Stomach smooth muscle (tissue), 2 donors: Measurements from ENCODE around the gene RELN.

Source experiments
- H3K27ac ChIP-seq: one replicate; pipeline ENCODE4 v1.7.0; 2013; ENCODE audit warnings: mild to moderate bottlenecking, low read length, inconsistent platforms
- H3K27me3 ChIP-seq, 2 donors: one replicate each; pipeline ENCODE4 v1.7.0; 2013; ENCODE audit warnings: low read length in 2 of 2; ENCODE audit not compliant: insufficient read depth in 2 of 2, control insufficient read depth in 1 of 2
- H3K36me3 ChIP-seq, 2 donors: one replicate each; pipeline ENCODE4 v1.7.0; 2013; ENCODE audit warnings: low read length in 2 of 2; ENCODE audit not compliant: control insufficient read depth in 2 of 2, insufficient read depth in 2 of 2
- H3K4me1 ChIP-seq: one replicate; pipeline ENCODE4 v1.7.0; 2013; ENCODE audit warnings: low read length; ENCODE audit not compliant: control insufficient read depth, insufficient read depth
- H3K4me3 ChIP-seq, 2 donors: one replicate each; pipeline ENCODE4 v1.7.0; 2013; ENCODE audit warnings: low read length in 2 of 2
- H3K9ac ChIP-seq, 2 donors: one replicate each; pipeline ENCODE4 v1.7.0; 2013; ENCODE audit warnings: low read length in 2 of 2, mild to moderate bottlenecking in 1 of 2
- H3K9me3 ChIP-seq, 2 donors: one replicate each; pipeline ENCODE4 v1.7.0; 2013; ENCODE audit warnings: low read length in 2 of 2; ENCODE audit not compliant: control insufficient read depth in 2 of 2
- donor health status: healthy.
- donor health status: Pancreatic carcinoma.

The RELN gene

GRCh38 chr7:103664577-103664976, 324.9 kb downstream of the RELN start:
- no peak overlapping the region for H3K4me3 ChIP-seq
- no peak overlapping the region for H3K9ac ChIP-seq
- H3K4me1 ChIP-seq = no peaks in the 10 kb centered on the region
- H3K9me3 ChIP-seq = no peaks in the 10 kb centered on the region
- H3K36me3 ChIP-seq = no peaks in the 10 kb centered on the region
- H3K27ac ChIP-seq = no peak overlapping the region
- H3K27me3 ChIP-seq = no peaks in the 10 kb centered on the region

- Histone ChIP-seq H3K27ac (no peak overlapping the region), H3K4me1 (no peaks in the 10 kb centered on the region), H3K27me3 (no peaks in the 10 kb centered on the region), H3K9me3 (no peaks in the 10 kb centered on the region), H3K4me3 (no peak overlapping the region), H3K36me3 (no peaks in the 10 kb centered on the region), H3K9ac (no peak overlapping the region)
These were observed 328.7 kb downstream of the RELN start for GRCh38 chr7:103660455-103661371.

- H3K27ac ChIP-seq = no peak overlapping the region
- H3K4me1 ChIP-seq = no peaks in the 10 kb centered on the region
- H3K36me3 ChIP-seq = no peaks in the 10 kb centered on the region
- H3K9ac ChIP-seq = no peak overlapping the region
- no peaks in the 10 kb centered on the region for H3K9me3 ChIP-seq
- no peak overlapping the region for H3K4me3 ChIP-seq
- H3K27me3 ChIP-seq = no peaks in the 10 kb centered on the region
These were observed 331.1 kb downstream of the RELN start for GRCh38 chr7:103658055-103659005.

GRCh38 chr7:103657474-103657894, 332.0 kb downstream of the RELN start:
- no peaks in the 10 kb centered on the region for H3K9me3 ChIP-seq
- no peaks in the 10 kb centered on the region for H3K36me3 ChIP-seq
- no peak overlapping the region for H3K9ac ChIP-seq
- no peak overlapping the region for H3K4me3 ChIP-seq
- no peak overlapping the region for H3K27ac ChIP-seq
- H3K27me3 ChIP-seq = no peaks in the 10 kb centered on the region
- no peaks in the 10 kb centered on the region for H3K4me1 ChIP-seq

- Histone ChIP-seq H3K4me1 (no peaks in the 10 kb centered on the region), H3K36me3 (no peaks in the 10 kb centered on the region), H3K27ac (no peak overlapping the region), H3K9ac (no peak overlapping the region), H3K4me3 (no peak overlapping the region), H3K27me3 (no peaks in the 10 kb centered on the region), H3K9me3 (no peaks in the 10 kb centered on the region)
These were observed 333.2 kb downstream of the RELN start for GRCh38 chr7:103656221-103656620.

GRCh38 chr7:103651593-103652377, 337.7 kb downstream of the RELN start:
- no peak overlapping the region for H3K9ac ChIP-seq
- H3K4me1 ChIP-seq = no peaks in the 10 kb centered on the region
- no peaks in the 10 kb centered on the region for H3K36me3 ChIP-seq
- H3K27ac ChIP-seq = no peak overlapping the region
- no peak overlapping the region for H3K4me3 ChIP-seq
- no peaks in the 10 kb centered on the region for H3K9me3 ChIP-seq
- H3K27me3 ChIP-seq = no peaks in the 10 kb centered on the region

GRCh38 chr7:103649052-103649451, 340.4 kb downstream of the RELN start:
- Histone ChIP-seq H3K9me3 (no peaks in the 10 kb centered on the region), H3K4me3 (no peak overlapping the region), H3K9ac (no peak overlapping the region), H3K36me3 (no peaks in the 10 kb centered on the region), H3K27ac (no peak overlapping the region), H3K27me3 (no peaks in the 10 kb centered on the region), H3K4me1 (no peaks in the 10 kb centered on the region)

GRCh38 chr7:103648135-103648534, 341.3 kb downstream of the RELN start:
- Histone ChIP-seq H3K9ac (no peak overlapping the region), H3K4me1 (no peaks in the 10 kb centered on the region), H3K36me3 (no peaks in the 10 kb centered on the region), H3K4me3 (no peak overlapping the region), H3K27ac (no peak overlapping the region), H3K9me3 (no peaks in the 10 kb centered on the region), H3K27me3 (no peaks in the 10 kb centered on the region)

- Histone ChIP-seq H3K9me3 (no peaks in the 10 kb centered on the region), H3K27me3 (no peaks in the 10 kb centered on the region), H3K27ac (no peak overlapping the region), H3K9ac (no peak overlapping the region), H3K36me3 (no peaks in the 10 kb centered on the region), H3K4me1 (no peaks in the 10 kb centered on the region), H3K4me3 (no peak overlapping the region)
These were observed 345.1 kb downstream of the RELN start for GRCh38 chr7:103644319-103644718.

- no peaks in the 10 kb centered on the region for H3K36me3 ChIP-seq
- H3K9me3 ChIP-seq = no peaks in the 10 kb centered on the region
- H3K9ac ChIP-seq = no peak overlapping the region
- no peak overlapping the region for H3K4me3 ChIP-seq
- no peak overlapping the region for H3K27ac ChIP-seq
- H3K4me1 ChIP-seq = no peaks in the 10 kb centered on the region
- H3K27me3 ChIP-seq = no peaks in the 10 kb centered on the region
These were observed 349.3 kb downstream of the RELN start for GRCh38 chr7:103640031-103640779.
